ENCODE data around the gene NRF1. TPM values are rescaled to one million over a fixed set of nuclear protein-coding genes. Genes with fewer than 3 reads are reported as not detected.
"Not testable (repeated sequence)": the region's sequence is repeated elsewhere in the genome, so short reads cannot be mapped to it uniquely, and the experiment has no call there.

NRF1 gene
- polyA plus RNA-seq, 4 donors, result 19.4 to 26.1 (median 22.8) TPM

GRCh38 chr7:129643550-129644170, 32.1 kb downstream of the NRF1 start:
- DNase-seq (ENCODE audit: low read depth in 4 of 4, low spot score in 2 of 4), result no peak

GRCh38 chr7:129644634-129645230, 33.2 kb downstream of the NRF1 start:
- DNase-seq (ENCODE audit: low read depth in 4 of 4, low spot score in 2 of 4), result peak in 1 of 4 donors; percentile 17

GRCh38 chr7:129646369-129647021, 35.0 kb downstream of the NRF1 start:
- no peak for DNase-seq (ENCODE audit: low read depth in 4 of 4, low spot score in 2 of 4)

GRCh38 chr7:129649128-129649690, 37.7 kb downstream of the NRF1 start:
- no peak for DNase-seq (ENCODE audit: low read depth in 4 of 4, low spot score in 2 of 4)

- DNase-seq (ENCODE audit: low read depth in 4 of 4, low spot score in 2 of 4), result no peak
These were observed 38.7 kb downstream of the NRF1 start for GRCh38 chr7:129650056-129650758.

- DNase-seq (ENCODE audit: low read depth in 4 of 4, low spot score in 2 of 4), result no peak
These were observed 41.4 kb downstream of the NRF1 start for GRCh38 chr7:129652914-129653313.

GRCh38 chr7:129655811-129656210, 44.3 kb downstream of the NRF1 start:
- DNase-seq (ENCODE audit: low read depth in 4 of 4, low spot score in 2 of 4), result no peak

GRCh38 chr7:129657363-129657762, 45.8 kb downstream of the NRF1 start:
- no peak for DNase-seq (ENCODE audit: low read depth in 4 of 4, low spot score in 2 of 4)

- DNase-seq (ENCODE audit: low read depth in 4 of 4, low spot score in 2 of 4), result not testable (repeated sequence)
These were observed 48.4 kb downstream of the NRF1 start for GRCh38 chr7:129659907-129660306.

- no peak for DNase-seq (ENCODE audit: low read depth in 4 of 4, low spot score in 2 of 4)
These were observed 50.2 kb downstream of the NRF1 start for GRCh38 chr7:129661645-129662182.

- not testable (repeated sequence) for DNase-seq (ENCODE audit: low read depth in 4 of 4, low spot score in 2 of 4)
These were observed 51.7 kb downstream of the NRF1 start for GRCh38 chr7:129663240-129663639.

- peak in 2 of 4 donors; percentile 21 to 38 for DNase-seq (ENCODE audit: low read depth in 4 of 4, low spot score in 2 of 4)
These were observed 52.8 kb downstream of the NRF1 start for GRCh38 chr7:129664029-129665012.

- no peak for DNase-seq (ENCODE audit: low read depth in 4 of 4, low spot score in 2 of 4)
These were observed 53.5 kb downstream of the NRF1 start for GRCh38 chr7:129665013-129665401.

- DNase-seq (ENCODE audit: low read depth in 4 of 4, low spot score in 2 of 4), result no peak
These were observed 55.6 kb downstream of the NRF1 start for GRCh38 chr7:129667116-129667515.

- DNase-seq (ENCODE audit: low read depth in 4 of 4, low spot score in 2 of 4), result no peak
These were observed 56.0 kb downstream of the NRF1 start for GRCh38 chr7:129667551-129667950.

- DNase-seq (ENCODE audit: low read depth in 4 of 4, low spot score in 2 of 4), result no peak
These were observed 58.4 kb downstream of the NRF1 start for GRCh38 chr7:129669901-129670300.

GRCh38 chr7:129670656-129671055, 59.1 kb downstream of the NRF1 start:
- DNase-seq (ENCODE audit: low read depth in 4 of 4, low spot score in 2 of 4), result no peak

- no peak for DNase-seq (ENCODE audit: low read depth in 4 of 4, low spot score in 2 of 4)
These were observed 59.7 kb downstream of the NRF1 start for GRCh38 chr7:129671266-129671665.

GRCh38 chr7:129674475-129674874, 63.0 kb downstream of the NRF1 start:
- not testable (repeated sequence) for DNase-seq (ENCODE audit: low read depth in 4 of 4, low spot score in 2 of 4)

GRCh38 chr7:129675521-129675920, 64.0 kb downstream of the NRF1 start:
- no peak for DNase-seq (ENCODE audit: low read depth in 4 of 4, low spot score in 2 of 4)

Data from left renal cortex interstitium (tissue), 4 donors.